Thoracic aorta (tissue), 2 donors: ENCODE data around the gene ACP1. TPM values are rescaled to one million over a fixed set of nuclear protein-coding genes. Genes with fewer than 3 reads are reported as not detected.

Experiments
- ATAC-seq: fragments of 150-250 bp; one replicate; pipeline ENCODE4 v1.8.0; 2017; ENCODE audit warnings: low read depth; ENCODE audit not compliant: insufficient number of reproducible peaks, low FRiP score
- DNase-seq: peaks from one replicate; pipeline ENCODE4 v3.0.0-alpha.2; 2020; ENCODE audit warnings: low spot score
- H3K27ac ChIP-seq, 2 donors: fragments of 200-600 bp; sonication (generic); 1 replicate in 1 of 2; 2 replicates in 1 of 2; pipeline ENCODE4 v1.5.1; 2016; ENCODE audit warnings: mild to moderate bottlenecking in 2 of 2, moderate library complexity in 2 of 2
- H3K27me3 ChIP-seq: fragments of 200-600 bp; sonication (generic); replicated peaks from 2 replicates; pipeline ENCODE4 v1.6.0; 2016; ENCODE audit warnings: mild to moderate bottlenecking; ENCODE audit not compliant: insufficient read depth
- H3K36me3 ChIP-seq: fragments of 200-600 bp; sonication (generic); one replicate; pipeline ENCODE4 v1.5.1; 2016
- H3K4me1 ChIP-seq, 2 donors: fragments of 200-600 bp; sonication (generic); 1 replicate in 1 of 2; 2 replicates in 1 of 2; pipeline versions ENCODE4 v1.5.1 to v1.6.0; 2016; ENCODE audit warnings: low read depth in 2 of 2, mild to moderate bottlenecking in 1 of 2; ENCODE audit not compliant: control insufficient read depth in 1 of 2
- H3K4me3 ChIP-seq: fragments of 200-600 bp; sonication (generic); 2 replicates; pipeline ENCODE4 v1.5.1; 2016; ENCODE audit warnings: mild to moderate bottlenecking
- H3K9me3 ChIP-seq: fragments of 200-600 bp; sonication (generic); 2 replicates; pipeline ENCODE4 v1.5.1; 2016
- CTCF ChIP-seq: fragments of 200-600 bp; sonication (generic); IDR thresholded peaks from one replicate; pipeline ENCODE4 v1.5.1; 2019; ENCODE audit warnings: antibody characterized with exemption
- total RNA-seq, 2 donors: library from RNA; depleted of rRNA; stranded (reverse); fragments of >200 nt; gene quantifications; one replicate each; pipeline versions ENCODE4 v1.1.0 to v1.2.3, GENCODE V29; 2016

ACP1 gene
- total RNA-seq, 2 donors from 2014 or later = 77.6 to 85.1 TPM

- Histone ChIP-seq H3K27me3 (no peaks in the 10 kb centered on the region), H3K9me3 (no peaks in the 10 kb centered on the region), H3K36me3 (no peaks in the 10 kb centered on the region), H3K4me3 (peak overlapping the region; percentile 75), H3K4me1 (peaks cover 0 to 40% of the 10 kb centered on the region in 2 donors), H3K27ac (peak overlapping the region; percentile 70 to 74)
- no peak for TF ChIP-seq CTCF
- ATAC-seq (no peak), DNase-seq (no peak)
Measured at GRCh38 chr2:287471-287885, 22.7 kb downstream of the ACP1 start.

GRCh38 chr2:287911-288757 is 23.4 kb downstream of the ACP1 start, which contains the start of gene ALKAL2:
Gene ALKAL2, minus strand, starts transcription at chr2:288091. Its CDS starts 256 bp downstream, at chr2:287835.
- Histone ChIP-seq H3K27ac (peak within 1 kb of the TSS; percentile 74 to 83), H3K4me3 (peak within 1 kb of the TSS; percentile 75), H3K9me3 (no peaks in the 10 kb centered on the region), H3K4me1 (peaks cover 0 to 40% of the 10 kb centered on the region in 2 donors), H3K36me3 (no peaks in the 10 kb centered on the region), H3K27me3 (no peaks in the 10 kb centered on the region)
- ATAC-seq = no peak
- no peak for DNase-seq
- no peak for TF ChIP-seq CTCF

- no peak for ATAC-seq
- TF ChIP-seq CTCF = no peak
- no peak for DNase-seq
- H3K4me3 ChIP-seq = peak overlapping the region; percentile 75
- H3K36me3 ChIP-seq = no peaks in the 10 kb centered on the region
- H3K27ac ChIP-seq = peak overlapping the region; percentile 72 to 83
- no peaks in the 10 kb centered on the region for H3K27me3 ChIP-seq
- no peaks in the 10 kb centered on the region for H3K9me3 ChIP-seq
- peaks cover 0 to 40% of the 10 kb centered on the region in 2 donors for H3K4me1 ChIP-seq
Measured at GRCh38 chr2:288758-289361, 24.1 kb downstream of the ACP1 start.

- peak overlapping the region; percentile 72 to 83 for H3K27ac ChIP-seq
- no peaks in the 10 kb centered on the region for H3K27me3 ChIP-seq
- no peak for TF ChIP-seq CTCF
- no peaks in the 10 kb centered on the region for H3K9me3 ChIP-seq
- H3K36me3 ChIP-seq = no peaks in the 10 kb centered on the region
- DNase-seq (no peak), ATAC-seq (no peak)
- H3K4me1 ChIP-seq = peaks cover 0 to 36% of the 10 kb centered on the region in 2 donors
- peak overlapping the region; percentile 75 for H3K4me3 ChIP-seq
Measured at GRCh38 chr2:289362-290089, 24.8 kb downstream of the ACP1 start.
